Measurements from ENCODE around the gene SNCG. TPM values are rescaled to one million over a fixed set of nuclear protein-coding genes. Genes with fewer than 3 reads are reported as not detected.
"Not testable (repeated sequence)": the region's sequence is repeated elsewhere in the genome, so short reads cannot be mapped to it uniquely, and the experiment has no call there.

Gene SNCG
- total RNA-seq, 2 donors from 2014 or later = 27.8 to 51.0 TPM

GRCh38 chr10:87008303-87008702 lies 49.9 kb downstream of the SNCG start:
- intact Hi-C loops (cut with DNase I); ATAC-seq; DNase-seq: not testable (repeated sequence)

DNA sequence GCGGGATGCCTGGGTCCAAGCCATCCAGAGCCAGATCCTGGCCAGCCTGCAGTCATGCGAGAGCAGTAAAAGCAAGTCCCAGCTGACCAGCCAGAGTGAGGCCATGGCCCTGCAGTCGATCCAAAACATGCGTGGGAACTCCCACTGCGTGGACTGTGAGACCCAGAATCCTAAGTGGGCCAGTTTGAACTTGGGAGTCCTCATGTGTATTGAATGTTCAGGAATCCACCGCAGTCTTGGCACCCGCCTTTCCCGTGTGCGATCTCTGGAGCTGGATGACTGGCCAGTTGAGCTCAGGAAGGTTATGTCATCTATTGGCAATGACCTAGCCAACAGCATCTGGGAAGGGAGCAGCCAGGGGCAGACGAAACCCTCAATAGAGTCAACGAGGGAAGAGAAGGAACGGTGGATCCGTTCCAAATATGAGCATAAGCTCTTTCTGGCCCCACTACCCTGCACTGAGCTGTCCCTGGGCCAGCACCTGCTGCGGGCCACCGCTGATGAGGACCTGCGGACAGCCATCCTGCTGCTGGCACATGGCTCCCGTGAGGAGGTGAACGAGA lies 50.8 kb downstream of the SNCG start:
- DNase-seq; ATAC-seq; intact Hi-C loops (cut with DNase I): not testable (repeated sequence)

Other genes with a start within 250 kb of the SNCG start
- gene BMPR1A, start 202.0 kb upstream of the SNCG start, total RNA-seq = 10 to 100 TPM; 46.2 to 56.8 TPM
- 10 to 100 TPM; 38.6 to 62.1 TPM for gene MMRN2, start 984 bp upstream of the SNCG start, total RNA-seq
- 100 to 1,000 TPM; 143 to 269 TPM for gene ADIRF, start 9.9 kb downstream of the SNCG start, total RNA-seq
- gene FAM25A, start 61.7 kb downstream of the SNCG start, total RNA-seq = not detected
- 10 to 100 TPM; 81.7 to 91.4 TPM for gene GLUD1, start 136.2 kb downstream of the SNCG start, total RNA-seq
- gene SHLD2, start 136.6 kb downstream of the SNCG start, total RNA-seq = 10 to 100 TPM; 17.6 to 26.2 TPM

All from left cardiac atrium (tissue), 4 donors.